GM12864 (cell line): ENCODE data around the gene NAV3.

Experiments
- DNase-seq: peaks from one replicate; pipeline ENCODE4 v3.0.0-alpha.2; 2011; ENCODE audit warnings: low read depth
- H3K4me3 ChIP-seq: 2 replicates; pipeline ENCODE4 v1.5.1; 2011; ENCODE audit warnings: mild to moderate bottlenecking, low read depth, low read length, control low read depth
- CTCF ChIP-seq: IDR thresholded peaks from 2 replicates; pipeline ENCODE4 v1.5.1; 2011; ENCODE audit warnings: low read depth, mild to moderate bottlenecking, moderate library complexity, low read length, control low read depth, inconsistent platforms; ENCODE audit errors: missing control alignments

The NAV3 gene

GRCh38 chr12:78191611-78192010 lies 360.9 kb downstream of the NAV3 start:
- no peak for TF ChIP-seq CTCF
- H3K4me3 ChIP-seq, result no peak overlapping the region
- no peak for DNase-seq

- DNase-seq, result no peak
- TF ChIP-seq CTCF, result no peak
- no peak overlapping the region for H3K4me3 ChIP-seq
These were observed 362.3 kb downstream of the NAV3 start for GRCh38 chr12:78192979-78193378.

GRCh38 chr12:78194448-78194847 lies 363.8 kb downstream of the NAV3 start:
- no peak for DNase-seq
- H3K4me3 ChIP-seq, result no peak overlapping the region
- TF ChIP-seq CTCF, result no peak

GRCh38 chr12:78198896-78199295 lies 368.2 kb downstream of the NAV3 start:
- no peak overlapping the region for H3K4me3 ChIP-seq
- no peak for DNase-seq
- no peak for TF ChIP-seq CTCF

GRCh38 chr12:78199926-78200325 lies 369.2 kb downstream of the NAV3 start:
- no peak for DNase-seq
- no peak overlapping the region for H3K4me3 ChIP-seq
- TF ChIP-seq CTCF, result no peak

GRCh38 chr12:78204926-78205325 lies 374.2 kb downstream of the NAV3 start:
- no peak overlapping the region for H3K4me3 ChIP-seq
- no peak for TF ChIP-seq CTCF
- DNase-seq, result no peak

GRCh38 chr12:78208092-78208491 lies 377.4 kb downstream of the NAV3 start:
- DNase-seq, result no peak
- TF ChIP-seq CTCF, result no peak
- H3K4me3 ChIP-seq, result no peak overlapping the region
